ENCODE data around the gene PLCZ1. TPM values are rescaled to one million over a fixed set of nuclear protein-coding genes. Genes with fewer than 3 reads are reported as not detected.
"Not testable (repeated sequence)": the region's sequence is repeated elsewhere in the genome, so short reads cannot be mapped to it uniquely, and the experiment has no call there.

PLCZ1 gene
- total RNA-seq, 2 experiments from 2014 or later, result not detected

GRCh38 chr12:18703321-18703720, 34.5 kb downstream of the PLCZ1 start:
- no peaks in the 10 kb centered on the region for H3K36me3 ChIP-seq (ENCODE audit: insufficient read depth, low read length)
- H3K4me1 ChIP-seq (ENCODE audit: insufficient read depth, low read length), result no peaks in the 10 kb centered on the region
- no peaks in the 10 kb centered on the region for H3K4me1 Mint-ChIP-seq (ENCODE audit: low read depth)
- intact Hi-C loops (cut with DNase I, micrococcal nuclease), result no loop called here
- no peak overlapping the region for H3K27ac ChIP-seq (ENCODE audit: low read depth in 1 of 2, low read length in 2 of 2)
- ChIA-PET CTCF (no interaction called here), POLR2A (no interaction called here)
- TF ChIP-seq CTCF (IDR thresholded peaks at IDR 0.05), result no peak
- H3K4me3 ChIP-seq (ENCODE audit: low read length), result no peak overlapping the region
- no peaks in the 10 kb centered on the region for H3K27me3 ChIP-seq (ENCODE audit: control insufficient read depth in 1 of 2, insufficient read depth in 2 of 2, low read length in 2 of 2)
- H3K27me3 Mint-ChIP-seq, result no peaks in the 10 kb centered on the region
- ATAC-seq (ENCODE audit: poor library complexity) (no peak), DNase-seq (no peak)
- H3K9me3 ChIP-seq (ENCODE audit: control insufficient read depth in 1 of 2, insufficient read depth in 1 of 2, low read length in 2 of 2), result peaks cover 0 to 8% of the 10 kb centered on the region in 2 experiments
- no peak overlapping the region for H3K4me3 Mint-ChIP-seq
- no peak overlapping the region for H3K27ac Mint-ChIP-seq
- H3K36me3 Mint-ChIP-seq (ENCODE audit: low read depth), result no peaks in the 10 kb centered on the region
- H3K9me3 Mint-ChIP-seq, result peaks cover 10% of the 10 kb centered on the region

- DNase-seq (no peak), ATAC-seq (ENCODE audit: poor library complexity) (no peak)
- CTCF ChIA-PET, result no interaction called here
- no peaks in the 10 kb centered on the region for H3K27me3 ChIP-seq (ENCODE audit: control insufficient read depth in 1 of 2, insufficient read depth in 2 of 2, low read length in 2 of 2)
- Mint-ChIP-seq H3K4me3 (no peak overlapping the region), H3K27me3 (no peaks in the 10 kb centered on the region), H3K9me3 (peaks cover 7% of the 10 kb centered on the region), H3K27ac (no peak overlapping the region), H3K36me3 (ENCODE audit: low read depth) (no peaks in the 10 kb centered on the region), H3K4me1 (ENCODE audit: low read depth) (no peaks in the 10 kb centered on the region)
- TF ChIP-seq CTCF (IDR thresholded peaks at IDR 0.05), result no peak
- H3K4me3 ChIP-seq (ENCODE audit: low read length), result no peak overlapping the region
- no peaks in the 10 kb centered on the region for H3K4me1 ChIP-seq (ENCODE audit: insufficient read depth, low read length)
- POLR2A ChIA-PET, result no interaction called here
- intact Hi-C loops (cut with DNase I, micrococcal nuclease), result no loop called here
- no peaks in the 10 kb centered on the region for H3K36me3 ChIP-seq (ENCODE audit: insufficient read depth, low read length)
- H3K9me3 ChIP-seq (ENCODE audit: control insufficient read depth in 1 of 2, insufficient read depth in 1 of 2, low read length in 2 of 2), result peaks cover 0 to under 1% of the 10 kb centered on the region in 2 experiments
- no peak overlapping the region for H3K27ac ChIP-seq (ENCODE audit: low read depth in 1 of 2, low read length in 2 of 2)
Measured at GRCh38 chr12:18700271-18700670, 37.5 kb downstream of the PLCZ1 start.

GRCh38 chr12:18696971-18697602, 40.7 kb downstream of the PLCZ1 start:
- no peak overlapping the region for H3K27ac Mint-ChIP-seq
- H3K27me3 Mint-ChIP-seq, result no peaks in the 10 kb centered on the region
- ChIA-PET CTCF (no interaction called here), POLR2A (no interaction called here)
- H3K4me1 Mint-ChIP-seq (ENCODE audit: low read depth), result no peaks in the 10 kb centered on the region
- no peaks in the 10 kb centered on the region for H3K36me3 ChIP-seq (ENCODE audit: insufficient read depth, low read length)
- no peak for ATAC-seq (ENCODE audit: poor library complexity)
- no peak for TF ChIP-seq CTCF (IDR thresholded peaks at IDR 0.05)
- H3K27ac ChIP-seq (ENCODE audit: low read depth in 1 of 2, low read length in 2 of 2), result no peak overlapping the region
- peaks cover 3% of the 10 kb centered on the region for H3K9me3 Mint-ChIP-seq
- H3K4me3 ChIP-seq (ENCODE audit: low read length), result no peak overlapping the region
- no peaks in the 10 kb centered on the region for H3K9me3 ChIP-seq (ENCODE audit: control insufficient read depth in 1 of 2, insufficient read depth in 1 of 2, low read length in 2 of 2)
- intact Hi-C loops (cut with DNase I, micrococcal nuclease), result no loop called here
- no peak for DNase-seq
- H3K4me1 ChIP-seq (ENCODE audit: insufficient read depth, low read length), result no peaks in the 10 kb centered on the region
- H3K27me3 ChIP-seq (ENCODE audit: control insufficient read depth in 1 of 2, insufficient read depth in 2 of 2, low read length in 2 of 2), result no peaks in the 10 kb centered on the region
- no peak overlapping the region for H3K4me3 Mint-ChIP-seq
- no peaks in the 10 kb centered on the region for H3K36me3 Mint-ChIP-seq (ENCODE audit: low read depth)

GRCh38 chr12:18693986-18694385, 43.8 kb downstream of the PLCZ1 start:
- H3K4me3 ChIP-seq (ENCODE audit: low read length); H3K36me3 Mint-ChIP-seq (ENCODE audit: low read depth); H3K9me3 ChIP-seq (ENCODE audit: control insufficient read depth in 1 of 2, insufficient read depth in 1 of 2, low read length in 2 of 2); H3K36me3 ChIP-seq (ENCODE audit: insufficient read depth, low read length); H3K4me1 ChIP-seq (ENCODE audit: insufficient read depth, low read length); H3K27me3 ChIP-seq (ENCODE audit: control insufficient read depth in 1 of 2, insufficient read depth in 2 of 2, low read length in 2 of 2); CTCF ChIA-PET; ATAC-seq (ENCODE audit: poor library complexity); DNase-seq; H3K27ac Mint-ChIP-seq; H3K4me1 Mint-ChIP-seq (ENCODE audit: low read depth); intact Hi-C loops (cut with DNase I, micrococcal nuclease); H3K27ac ChIP-seq (ENCODE audit: low read depth in 1 of 2, low read length in 2 of 2); POLR2A ChIA-PET; H3K27me3 Mint-ChIP-seq; H3K4me3 Mint-ChIP-seq: not testable (repeated sequence)
- H3K9me3 Mint-ChIP-seq, result peaks cover 10% of the 10 kb centered on the region

Measured in CD4-positive, alpha-beta T cell (primary cell).